ENCODE data around the gene XIST.

DNA sequence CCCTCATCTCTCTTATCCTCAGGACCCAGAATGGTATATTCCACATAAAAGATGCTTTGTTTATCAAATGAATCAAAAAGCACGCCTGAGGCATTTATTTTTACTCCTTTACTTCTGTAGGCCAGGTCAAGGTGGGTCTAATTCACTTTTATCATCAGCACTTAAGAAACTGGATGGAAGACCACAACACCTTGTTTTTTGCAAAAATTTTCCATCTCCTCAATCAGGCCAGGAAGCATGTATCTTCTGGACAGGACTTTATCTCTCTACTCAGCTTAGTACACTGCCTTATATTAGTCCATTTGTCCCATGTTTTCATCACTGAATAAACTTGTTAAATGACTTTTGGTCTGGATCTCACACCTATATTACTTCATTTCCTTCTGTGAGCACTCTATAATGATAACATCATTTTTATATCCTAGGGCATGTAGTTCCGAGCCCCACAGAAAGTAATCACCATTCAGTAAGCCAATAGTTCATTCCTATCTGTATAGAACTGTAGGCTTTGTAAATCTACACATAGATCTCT lies 29.0 kb downstream of the XIST start:
- TF ChIP-seq, protein P1, sequence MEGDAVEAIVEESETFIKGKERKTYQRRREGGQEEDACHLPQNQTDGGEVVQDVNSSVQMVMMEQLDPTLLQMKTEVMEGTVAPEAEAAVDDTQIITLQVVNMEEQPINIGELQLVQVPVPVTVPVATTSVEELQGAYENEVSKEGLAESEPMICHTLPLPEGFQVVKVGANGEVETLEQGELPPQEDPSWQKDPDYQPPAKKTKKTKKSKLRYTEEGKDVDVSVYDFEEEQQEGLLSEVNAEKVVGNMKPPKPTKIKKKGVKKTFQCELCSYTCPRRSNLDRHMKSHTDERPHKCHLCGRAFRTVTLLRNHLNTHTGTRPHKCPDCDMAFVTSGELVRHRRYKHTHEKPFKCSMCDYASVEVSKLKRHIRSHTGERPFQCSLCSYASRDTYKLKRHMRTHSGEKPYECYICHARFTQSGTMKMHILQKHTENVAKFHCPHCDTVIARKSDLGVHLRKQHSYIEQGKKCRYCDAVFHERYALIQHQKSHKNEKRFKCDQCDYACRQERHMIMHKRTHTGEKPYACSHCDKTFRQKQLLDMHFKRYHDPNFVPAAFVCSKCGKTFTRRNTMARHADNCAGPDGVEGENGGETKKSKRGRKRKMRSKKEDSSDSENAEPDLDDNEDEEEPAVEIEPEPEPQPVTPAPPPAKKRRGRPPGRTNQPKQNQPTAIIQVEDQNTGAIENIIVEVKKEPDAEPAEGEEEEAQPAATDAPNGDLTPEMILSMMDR (IDR thresholded peaks at IDR 0.05; ENCODE audit: insufficient read depth, low read depth, low read length), result no peak
- TF ChIP-seq EZH2 (IDR thresholded peaks at IDR 0.05; ENCODE audit: insufficient read depth, low read length), result no peak

Data from astrocyte (in vitro differentiated cells and primary cell).